Liver (tissue), 9 donors: ENCODE results near the gene PPAN. TPM values are rescaled to one million over a fixed set of nuclear protein-coding genes. Genes with fewer than 3 reads are reported as not detected.

Experiments
- DNase-seq: peaks from one replicate; pipeline ENCODE4 v3.0.0-alpha.2; 2017; ENCODE audit warnings: low spot score
- H3K27ac ChIP-seq, 2 donors: one replicate each; pipeline ENCODE4 v1.7.0; 2013; ENCODE audit warnings: inconsistent platforms in 2 of 2, low read length in 2 of 2, control low read depth in 1 of 2, low read depth in 1 of 2, mild to moderate bottlenecking in 1 of 2
- H3K27me3 ChIP-seq, 4 donors: one replicate each; pipeline versions ENCODE4 v1.6.1 to v1.7.0; 2013; ENCODE audit warnings: low read length in 3 of 4, inconsistent platforms in 1 of 4, mild to moderate bottlenecking in 1 of 4, moderate library complexity in 1 of 4; ENCODE audit not compliant: control insufficient read depth in 4 of 4, insufficient read depth in 4 of 4
- H3K36me3 ChIP-seq, 4 donors: one replicate each; pipeline versions ENCODE4 v1.6.1 to v1.7.0; 2013; ENCODE audit warnings: low read length in 3 of 4, mild to moderate bottlenecking in 3 of 4, low read depth in 1 of 4, moderate library complexity in 1 of 4; ENCODE audit not compliant: control insufficient read depth in 4 of 4, insufficient read depth in 3 of 4
- H3K4me1 ChIP-seq, 4 donors: one replicate each; pipeline versions ENCODE4 v1.6.1 to v1.7.0; 2013; ENCODE audit warnings: low read length in 3 of 4, mild to moderate bottlenecking in 3 of 4, moderate library complexity in 1 of 4; ENCODE audit not compliant: control insufficient read depth in 4 of 4, insufficient read depth in 4 of 4
- H3K4me3 ChIP-seq, 3 donors: one replicate each; pipeline versions ENCODE4 v1.6.1 to v1.7.0; 2013; ENCODE audit warnings: low read length in 3 of 3, control low read depth in 1 of 3, low read depth in 1 of 3, mild to moderate bottlenecking in 1 of 3
- H3K9ac ChIP-seq, 2 donors: one replicate each; pipeline ENCODE4 v1.7.0; 2013; ENCODE audit warnings: low read length in 2 of 2, mild to moderate bottlenecking in 2 of 2, moderate library complexity in 2 of 2, control low read depth in 1 of 2, low read depth in 1 of 2
- H3K9me3 ChIP-seq, 4 donors: one replicate each; pipeline versions ENCODE4 v1.6.1 to v1.7.0; 2013; ENCODE audit warnings: low read length in 3 of 4; ENCODE audit not compliant: control insufficient read depth in 4 of 4
- EGR1 ChIP-seq, 2 donors: IDR thresholded peaks; 2 replicates each; pipeline ENCODE4 v1.6.1; 2016 to 2018; ENCODE audit warnings: antibody characterized with exemption in 2 of 2, low read depth in 2 of 2
- FOXA2 ChIP-seq: IDR thresholded peaks from 2 replicates; pipeline ENCODE4 v1.6.1; 2016; ENCODE audit warnings: antibody characterized with exemption
- GABPA ChIP-seq, 2 donors: IDR thresholded peaks in 1 of 2; conservative IDR thresholded peaks in 1 of 2; 2 replicates each; pipeline ENCODE4 v1.6.1; 2016; ENCODE audit warnings: antibody characterized with exemption in 2 of 2, mild to moderate bottlenecking in 1 of 2, moderate library complexity in 1 of 2
- HNF4A ChIP-seq, 2 donors: conservative IDR thresholded peaks; 2 replicates each; pipeline ENCODE4 v1.6.1; 2016; ENCODE audit warnings: antibody characterized with exemption in 2 of 2, mild to moderate bottlenecking in 2 of 2
- HNF4G ChIP-seq: IDR thresholded peaks from 2 replicates; pipeline ENCODE4 v1.6.1; 2016; ENCODE audit warnings: antibody characterized with exemption
- JUND ChIP-seq, 2 donors: IDR thresholded peaks; 2 replicates each; pipeline ENCODE4 v1.6.1; 2016; ENCODE audit warnings: antibody characterized with exemption in 2 of 2
- NR2F2 ChIP-seq: IDR thresholded peaks from 2 replicates; pipeline ENCODE4 v1.6.1; 2016; ENCODE audit warnings: antibody characterized with exemption
- RAD21 ChIP-seq, 2 donors: IDR thresholded peaks; 2 replicates each; pipeline ENCODE4 v1.6.1; 2016; ENCODE audit warnings: antibody characterized with exemption in 2 of 2, mild to moderate bottlenecking in 2 of 2
- RXRA ChIP-seq, 2 donors: IDR thresholded peaks; 2 replicates each; pipeline ENCODE4 v1.6.1; 2017 to 2018; ENCODE audit warnings: antibody characterized with exemption in 2 of 2, mild to moderate bottlenecking in 1 of 2
- SP1 ChIP-seq: IDR thresholded peaks from 2 replicates; pipeline ENCODE4 v1.6.1; 2018; ENCODE audit warnings: antibody characterized with exemption, mild to moderate bottlenecking
- TAF1 ChIP-seq: conservative IDR thresholded peaks from 2 replicates; pipeline ENCODE4 v1.6.1; 2016; ENCODE audit warnings: antibody characterized with exemption, mild to moderate bottlenecking
- YY1 ChIP-seq: IDR thresholded peaks from 2 replicates; pipeline ENCODE4 v1.6.1; 2016; ENCODE audit warnings: antibody characterized with exemption, mild to moderate bottlenecking
- WGBS: extraction: QIAGEN DNeasy Blood & Tissue Kit; methylation state at CpG from one replicate; pipeline ENCODE4 v1.1.7; 2013; 5-methylcytosine and 5-hydroxymethylcytosine counted together
- polyA plus RNA-seq, 2 donors: library from polyadenylated mRNA; stranded (reverse) in 1 of 2; unstranded in 1 of 2; fragments of 200-250 nt in 1 of 2; fragments of >200 nt in 1 of 2; fragmentation: Nextera tagmentation in 1 of 2; extraction: Ambion mirVana in 1 of 2; gene quantifications; one replicate each; pipeline versions ENCODE4 v1.2.1 to v1.2.3, GENCODE V29; 2013 to 2015
- total RNA-seq, 2 donors: library from RNA; depleted of rRNA; stranded (reverse); fragments of >200 nt; gene quantifications; one replicate each; pipeline ENCODE4 v1.2.3, GENCODE V29; 2014
- TF ChIP-seq, protein P1 (sequence below): IDR thresholded peaks from 2 replicates; pipeline ENCODE4 v1.6.1; 2016; ENCODE audit warnings: antibody characterized with exemption
- TF ChIP-seq, protein P2 (sequence below): IDR thresholded peaks from 2 replicates; pipeline ENCODE4 v1.6.1; 2016; ENCODE audit warnings: antibody characterized with exemption
- TF ChIP-seq, protein P3 (sequence below): fragments of 150-350 bp; IDR thresholded peaks from 2 replicates; pipeline ENCODE4 v1.5.1; 2017; ENCODE audit warnings: improper control_type of control experiment, low read depth, low read length; ENCODE audit not compliant: missing input control
- TF ChIP-seq, protein P4 (sequence below): IDR thresholded peaks from 2 replicates; pipeline ENCODE4 v1.6.1; 2016; ENCODE audit warnings: antibody characterized with exemption, mild to moderate bottlenecking
- TF ChIP-seq, protein P5 (sequence below): IDR thresholded peaks from 2 replicates; pipeline ENCODE4 v1.6.1; 2016; ENCODE audit warnings: antibody characterized with exemption
- donor health status: healthy.
- donor health status: healthy.
- donor health status: healthy.
- donor health status: healthy.
- donor health status: healthy.

PPAN gene
- total and polyA plus RNA-seq, 4 donors, result 10.1 to 20.7 (median 14.2) TPM

DNA sequence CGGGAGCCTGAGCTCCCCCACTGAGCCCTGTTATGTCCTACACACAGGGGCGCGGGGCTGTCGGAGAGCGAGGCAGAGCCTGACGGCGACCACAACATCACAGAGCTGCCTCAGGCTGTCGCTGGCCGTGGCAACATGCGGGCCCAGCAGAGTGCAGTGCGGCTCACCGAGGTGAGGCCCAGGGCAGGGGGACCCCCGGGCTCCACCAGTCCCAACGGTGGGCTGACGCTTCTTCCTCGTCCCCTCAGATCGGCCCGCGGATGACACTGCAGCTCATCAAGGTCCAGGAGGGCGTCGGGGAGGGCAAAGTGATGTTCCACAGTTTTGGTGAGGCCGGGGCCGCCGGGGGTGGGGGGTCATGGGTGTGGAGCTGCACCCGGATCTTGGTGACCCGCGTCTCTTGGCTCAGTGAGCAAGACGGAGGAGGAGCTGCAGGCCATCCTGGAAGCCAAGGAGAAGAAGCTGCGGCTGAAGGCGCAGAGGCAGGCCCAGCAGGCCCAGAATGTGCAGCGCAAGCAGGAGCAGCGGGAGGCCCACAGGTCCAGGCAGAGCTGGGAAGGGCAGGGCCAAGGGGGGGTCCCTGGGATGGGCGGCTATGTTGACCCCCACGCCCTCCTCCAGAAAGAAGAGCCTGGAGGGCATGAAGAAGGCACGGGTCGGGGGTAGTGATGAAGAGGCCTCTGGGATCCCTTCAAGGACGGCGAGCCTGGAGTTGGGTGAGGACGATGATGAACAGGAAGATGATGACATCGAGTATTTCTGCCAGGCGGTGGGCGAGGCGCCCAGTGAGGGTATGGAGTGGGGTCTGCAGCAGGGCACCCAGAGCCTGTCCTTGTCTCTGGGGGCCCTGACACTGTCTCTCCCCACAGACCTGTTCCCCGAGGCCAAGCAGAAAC lies 4.2 kb downstream of the PPAN start:
- no peak overlapping the region for H3K9ac ChIP-seq
- H3K9me3 ChIP-seq, result no peaks in the 10 kb centered on the region
- DNase-seq, result no peak
- peaks cover 0 to 13% (median 11%) of the 10 kb centered on the region in 4 donors for H3K4me1 ChIP-seq
- peaks cover 15 to 48% (median 23%) of the 10 kb centered on the region in 4 donors for H3K36me3 ChIP-seq
- WGBS, result 94% methylated on average over 44 of the region's 44 CpGs
- H3K27ac ChIP-seq, result no peak overlapping the region
- TF ChIP-seq FOXA2 (no peak), EGR1 (IDR thresholded peaks at IDR 0.05; ENCODE audit: low read depth in 2 of 2) (no peak), NR2F2 (no peak), JUND (IDR thresholded peaks at IDR 0.05) (no peak), HNF4G (no peak), RXRA (IDR thresholded peaks at IDR 0.05) (no peak), SP1 (no peak)
- TF ChIP-seq, protein P1, sequence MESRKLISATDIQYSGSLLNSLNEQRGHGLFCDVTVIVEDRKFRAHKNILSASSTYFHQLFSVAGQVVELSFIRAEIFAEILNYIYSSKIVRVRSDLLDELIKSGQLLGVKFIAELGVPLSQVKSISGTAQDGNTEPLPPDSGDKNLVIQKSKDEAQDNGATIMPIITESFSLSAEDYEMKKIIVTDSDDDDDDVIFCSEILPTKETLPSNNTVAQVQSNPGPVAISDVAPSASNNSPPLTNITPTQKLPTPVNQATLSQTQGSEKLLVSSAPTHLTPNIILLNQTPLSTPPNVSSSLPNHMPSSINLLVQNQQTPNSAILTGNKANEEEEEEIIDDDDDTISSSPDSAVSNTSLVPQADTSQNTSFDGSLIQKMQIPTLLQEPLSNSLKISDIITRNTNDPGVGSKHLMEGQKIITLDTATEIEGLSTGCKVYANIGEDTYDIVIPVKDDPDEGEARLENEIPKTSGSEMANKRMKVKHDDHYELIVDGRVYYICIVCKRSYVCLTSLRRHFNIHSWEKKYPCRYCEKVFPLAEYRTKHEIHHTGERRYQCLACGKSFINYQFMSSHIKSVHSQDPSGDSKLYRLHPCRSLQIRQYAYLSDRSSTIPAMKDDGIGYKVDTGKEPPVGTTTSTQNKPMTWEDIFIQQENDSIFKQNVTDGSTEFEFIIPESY, result no peak
- TF ChIP-seq, protein P2, sequence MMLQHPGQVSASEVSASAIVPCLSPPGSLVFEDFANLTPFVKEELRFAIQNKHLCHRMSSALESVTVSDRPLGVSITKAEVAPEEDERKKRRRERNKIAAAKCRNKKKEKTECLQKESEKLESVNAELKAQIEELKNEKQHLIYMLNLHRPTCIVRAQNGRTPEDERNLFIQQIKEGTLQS, result no peak
- no peak overlapping the region for H3K4me3 ChIP-seq
- H3K27me3 ChIP-seq, result no peaks in the 10 kb centered on the region

DNA sequence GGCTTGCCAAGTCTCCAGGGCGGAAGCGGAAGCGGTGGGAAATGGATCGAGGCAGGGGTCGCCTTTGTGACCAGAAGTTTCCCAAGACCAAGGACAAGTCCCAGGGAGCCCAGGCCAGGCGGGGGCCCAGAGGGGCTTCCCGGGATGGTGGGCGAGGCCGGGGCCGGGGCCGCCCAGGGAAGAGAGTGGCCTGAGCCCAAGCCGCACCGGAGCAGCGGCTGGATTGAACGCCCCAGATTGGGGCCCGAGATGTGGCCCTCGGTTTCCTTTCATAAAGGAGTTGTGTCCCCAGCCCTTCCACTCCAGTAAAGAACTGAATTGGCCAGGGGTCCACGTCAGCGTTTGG lies 4.8 kb downstream of the PPAN start:
- H3K27ac ChIP-seq, result no peak overlapping the region
- no peak for TF ChIP-seq SP1
- TF ChIP-seq, protein P1, result no peak
- TF ChIP-seq, protein P2, result no peak
- TF ChIP-seq, protein P3, sequence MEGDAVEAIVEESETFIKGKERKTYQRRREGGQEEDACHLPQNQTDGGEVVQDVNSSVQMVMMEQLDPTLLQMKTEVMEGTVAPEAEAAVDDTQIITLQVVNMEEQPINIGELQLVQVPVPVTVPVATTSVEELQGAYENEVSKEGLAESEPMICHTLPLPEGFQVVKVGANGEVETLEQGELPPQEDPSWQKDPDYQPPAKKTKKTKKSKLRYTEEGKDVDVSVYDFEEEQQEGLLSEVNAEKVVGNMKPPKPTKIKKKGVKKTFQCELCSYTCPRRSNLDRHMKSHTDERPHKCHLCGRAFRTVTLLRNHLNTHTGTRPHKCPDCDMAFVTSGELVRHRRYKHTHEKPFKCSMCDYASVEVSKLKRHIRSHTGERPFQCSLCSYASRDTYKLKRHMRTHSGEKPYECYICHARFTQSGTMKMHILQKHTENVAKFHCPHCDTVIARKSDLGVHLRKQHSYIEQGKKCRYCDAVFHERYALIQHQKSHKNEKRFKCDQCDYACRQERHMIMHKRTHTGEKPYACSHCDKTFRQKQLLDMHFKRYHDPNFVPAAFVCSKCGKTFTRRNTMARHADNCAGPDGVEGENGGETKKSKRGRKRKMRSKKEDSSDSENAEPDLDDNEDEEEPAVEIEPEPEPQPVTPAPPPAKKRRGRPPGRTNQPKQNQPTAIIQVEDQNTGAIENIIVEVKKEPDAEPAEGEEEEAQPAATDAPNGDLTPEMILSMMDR, result no peak
- no peak for TF ChIP-seq YY1
- TF ChIP-seq RAD21 (IDR thresholded peaks at IDR 0.05), result no peak
- TF ChIP-seq, protein P4, sequence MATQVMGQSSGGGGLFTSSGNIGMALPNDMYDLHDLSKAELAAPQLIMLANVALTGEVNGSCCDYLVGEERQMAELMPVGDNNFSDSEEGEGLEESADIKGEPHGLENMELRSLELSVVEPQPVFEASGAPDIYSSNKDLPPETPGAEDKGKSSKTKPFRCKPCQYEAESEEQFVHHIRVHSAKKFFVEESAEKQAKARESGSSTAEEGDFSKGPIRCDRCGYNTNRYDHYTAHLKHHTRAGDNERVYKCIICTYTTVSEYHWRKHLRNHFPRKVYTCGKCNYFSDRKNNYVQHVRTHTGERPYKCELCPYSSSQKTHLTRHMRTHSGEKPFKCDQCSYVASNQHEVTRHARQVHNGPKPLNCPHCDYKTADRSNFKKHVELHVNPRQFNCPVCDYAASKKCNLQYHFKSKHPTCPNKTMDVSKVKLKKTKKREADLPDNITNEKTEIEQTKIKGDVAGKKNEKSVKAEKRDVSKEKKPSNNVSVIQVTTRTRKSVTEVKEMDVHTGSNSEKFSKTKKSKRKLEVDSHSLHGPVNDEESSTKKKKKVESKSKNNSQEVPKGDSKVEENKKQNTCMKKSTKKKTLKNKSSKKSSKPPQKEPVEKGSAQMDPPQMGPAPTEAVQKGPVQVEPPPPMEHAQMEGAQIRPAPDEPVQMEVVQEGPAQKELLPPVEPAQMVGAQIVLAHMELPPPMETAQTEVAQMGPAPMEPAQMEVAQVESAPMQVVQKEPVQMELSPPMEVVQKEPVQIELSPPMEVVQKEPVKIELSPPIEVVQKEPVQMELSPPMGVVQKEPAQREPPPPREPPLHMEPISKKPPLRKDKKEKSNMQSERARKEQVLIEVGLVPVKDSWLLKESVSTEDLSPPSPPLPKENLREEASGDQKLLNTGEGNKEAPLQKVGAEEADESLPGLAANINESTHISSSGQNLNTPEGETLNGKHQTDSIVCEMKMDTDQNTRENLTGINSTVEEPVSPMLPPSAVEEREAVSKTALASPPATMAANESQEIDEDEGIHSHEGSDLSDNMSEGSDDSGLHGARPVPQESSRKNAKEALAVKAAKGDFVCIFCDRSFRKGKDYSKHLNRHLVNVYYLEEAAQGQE, result no peak
- no peak for TF ChIP-seq NR2F2
- TF ChIP-seq GABPA (IDR thresholded peaks at IDR 0.05 in 1 of 2, conservative IDR thresholded peaks at IDR 0.05 in 1 of 2), result no peak
- TF ChIP-seq, protein P5, sequence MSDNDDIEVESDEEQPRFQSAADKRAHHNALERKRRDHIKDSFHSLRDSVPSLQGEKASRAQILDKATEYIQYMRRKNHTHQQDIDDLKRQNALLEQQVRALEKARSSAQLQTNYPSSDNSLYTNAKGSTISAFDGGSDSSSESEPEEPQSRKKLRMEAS, result no peak
- TF ChIP-seq TAF1, result no peak
- TF ChIP-seq HNF4G, result no peak
- TF ChIP-seq FOXA2, result no peak
- TF ChIP-seq HNF4A (conservative IDR thresholded peaks at IDR 0.05), result no peak

More for the DNA sequence above, 4.8 kb downstream of the PPAN start:
- DNase-seq, result no peak
- WGBS, result 90% methylated on average over 19 of the region's 19 CpGs
- Histone ChIP-seq H3K36me3 (peaks cover 15 to 55% (median 28%) of the 10 kb centered on the region in 4 donors), H3K9ac (no peak overlapping the region), H3K4me3 (no peak overlapping the region), H3K27me3 (no peaks in the 10 kb centered on the region), H3K9me3 (no peaks in the 10 kb centered on the region), H3K4me1 (peaks cover 0 to 13% (median 9%) of the 10 kb centered on the region in 4 donors)
